IMR-90 (cell line): ENCODE results near the gene MRPS34.

Experiments
- BHLHE40 ChIP-seq: fragments of 150-350 bp; IDR thresholded peaks from 2 replicates; pipeline ENCODE4 v1.6.1; 2016; ENCODE audit warnings: mild to moderate bottlenecking, low read depth, low read length
- CEBPB ChIP-seq: IDR thresholded peaks from 2 replicates; pipeline ENCODE4 v1.6.1; 2012; ENCODE audit warnings: low read depth, low read length, improper control_type of control experiment
- MAZ ChIP-seq: IDR thresholded peaks from 2 replicates; pipeline ENCODE4 v1.6.1; 2012; ENCODE audit warnings: low read depth, mild to moderate bottlenecking, low read length, improper control_type of control experiment, moderate library complexity, borderline replicate concordance
- MXI1 ChIP-seq: IDR thresholded peaks from 2 replicates; pipeline ENCODE4 v1.6.1; 2012; ENCODE audit warnings: low read depth, mild to moderate bottlenecking, low read length, moderate library complexity, borderline replicate concordance
- POLR2A ChIP-seq: IDR thresholded peaks from 2 replicates; pipeline ENCODE4 v1.6.1; 2012; ENCODE audit warnings: mild to moderate bottlenecking, low read depth, low read length
- RAD21 ChIP-seq: IDR thresholded peaks from 2 replicates; pipeline ENCODE4 v1.6.1; 2012; ENCODE audit warnings: low read length, improper control_type of control experiment
- RCOR1 ChIP-seq: IDR thresholded peaks from 2 replicates; pipeline ENCODE4 v1.6.1; 2012; ENCODE audit warnings: mild to moderate bottlenecking, low read length, improper control_type of control experiment; ENCODE audit not compliant: insufficient replicate concordance
- RFX5 ChIP-seq: IDR thresholded peaks from 2 replicates; pipeline ENCODE4 v1.8.0; 2012; ENCODE audit warnings: low read depth, mild to moderate bottlenecking, low read length, moderate library complexity
- SMC3 ChIP-seq: fragments of 150-350 bp; IDR thresholded peaks from 2 replicates; pipeline ENCODE4 v1.6.1; 2016; ENCODE audit warnings: low read depth, mild to moderate bottlenecking, antibody characterized with exemption, low read length, moderate library complexity
- TF ChIP-seq, protein P1 (sequence below): fragments of 150-350 bp; IDR thresholded peaks from 2 replicates; pipeline ENCODE4 v1.6.1; 2016; ENCODE audit warnings: low read depth, mild to moderate bottlenecking, low read length, moderate library complexity, borderline replicate concordance
- TF ChIP-seq, protein P2 (sequence below): conservative IDR thresholded peaks from 2 replicates; pipeline ENCODE4 v1.5.1; 2012; ENCODE audit warnings: mild to moderate bottlenecking, low read depth, low read length, improper control_type of control experiment
- TF ChIP-seq, protein P3 (sequence below): fragments of 150-350 bp; IDR thresholded peaks from 2 replicates; pipeline ENCODE4 v1.6.1; 2017; ENCODE audit warnings: mild to moderate bottlenecking, antibody characterized with exemption, low read length, low read depth

DNA sequence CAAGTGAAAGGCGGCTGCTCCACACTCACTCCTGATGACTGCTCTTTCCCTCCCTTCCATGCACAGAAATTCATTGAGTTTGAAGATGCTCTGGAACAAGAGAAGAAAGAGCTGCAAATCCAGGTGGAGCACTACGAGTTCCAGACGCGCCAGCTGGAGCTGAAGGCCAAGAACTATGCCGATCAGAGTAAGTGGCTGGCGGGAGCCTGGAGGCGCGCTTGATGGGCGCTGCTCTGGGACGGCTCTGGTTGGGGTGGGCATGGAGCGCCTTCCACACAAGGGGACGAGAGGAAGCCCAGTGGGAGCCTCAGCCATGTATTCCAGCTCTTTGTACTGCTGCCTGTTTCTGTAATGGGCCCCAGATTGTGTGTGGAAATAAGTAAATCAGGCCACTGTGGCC is 48.4 kb downstream of the MRPS34 start:
- TF ChIP-seq, protein P1, sequence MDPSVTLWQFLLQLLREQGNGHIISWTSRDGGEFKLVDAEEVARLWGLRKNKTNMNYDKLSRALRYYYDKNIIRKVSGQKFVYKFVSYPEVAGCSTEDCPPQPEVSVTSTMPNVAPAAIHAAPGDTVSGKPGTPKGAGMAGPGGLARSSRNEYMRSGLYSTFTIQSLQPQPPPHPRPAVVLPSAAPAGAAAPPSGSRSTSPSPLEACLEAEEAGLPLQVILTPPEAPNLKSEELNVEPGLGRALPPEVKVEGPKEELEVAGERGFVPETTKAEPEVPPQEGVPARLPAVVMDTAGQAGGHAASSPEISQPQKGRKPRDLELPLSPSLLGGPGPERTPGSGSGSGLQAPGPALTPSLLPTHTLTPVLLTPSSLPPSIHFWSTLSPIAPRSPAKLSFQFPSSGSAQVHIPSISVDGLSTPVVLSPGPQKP, result no peak
- TF ChIP-seq MXI1, result no peak
- TF ChIP-seq, protein P2, sequence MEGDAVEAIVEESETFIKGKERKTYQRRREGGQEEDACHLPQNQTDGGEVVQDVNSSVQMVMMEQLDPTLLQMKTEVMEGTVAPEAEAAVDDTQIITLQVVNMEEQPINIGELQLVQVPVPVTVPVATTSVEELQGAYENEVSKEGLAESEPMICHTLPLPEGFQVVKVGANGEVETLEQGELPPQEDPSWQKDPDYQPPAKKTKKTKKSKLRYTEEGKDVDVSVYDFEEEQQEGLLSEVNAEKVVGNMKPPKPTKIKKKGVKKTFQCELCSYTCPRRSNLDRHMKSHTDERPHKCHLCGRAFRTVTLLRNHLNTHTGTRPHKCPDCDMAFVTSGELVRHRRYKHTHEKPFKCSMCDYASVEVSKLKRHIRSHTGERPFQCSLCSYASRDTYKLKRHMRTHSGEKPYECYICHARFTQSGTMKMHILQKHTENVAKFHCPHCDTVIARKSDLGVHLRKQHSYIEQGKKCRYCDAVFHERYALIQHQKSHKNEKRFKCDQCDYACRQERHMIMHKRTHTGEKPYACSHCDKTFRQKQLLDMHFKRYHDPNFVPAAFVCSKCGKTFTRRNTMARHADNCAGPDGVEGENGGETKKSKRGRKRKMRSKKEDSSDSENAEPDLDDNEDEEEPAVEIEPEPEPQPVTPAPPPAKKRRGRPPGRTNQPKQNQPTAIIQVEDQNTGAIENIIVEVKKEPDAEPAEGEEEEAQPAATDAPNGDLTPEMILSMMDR, result no peak
- no peak for TF ChIP-seq RAD21
- no peak for TF ChIP-seq RCOR1
- no peak for TF ChIP-seq POLR2A
- no peak for TF ChIP-seq MAZ
- no peak for TF ChIP-seq BHLHE40
- no peak for TF ChIP-seq RFX5
- TF ChIP-seq, protein P3, sequence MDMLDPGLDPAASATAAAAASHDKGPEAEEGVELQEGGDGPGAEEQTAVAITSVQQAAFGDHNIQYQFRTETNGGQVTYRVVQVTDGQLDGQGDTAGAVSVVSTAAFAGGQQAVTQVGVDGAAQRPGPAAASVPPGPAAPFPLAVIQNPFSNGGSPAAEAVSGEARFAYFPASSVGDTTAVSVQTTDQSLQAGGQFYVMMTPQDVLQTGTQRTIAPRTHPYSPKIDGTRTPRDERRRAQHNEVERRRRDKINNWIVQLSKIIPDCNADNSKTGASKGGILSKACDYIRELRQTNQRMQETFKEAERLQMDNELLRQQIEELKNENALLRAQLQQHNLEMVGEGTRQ, result no peak
- TF ChIP-seq CEBPB, result no peak
- TF ChIP-seq SMC3, result no peak
